Immature natural killer cell (primary cell): ENCODE measurements around the gene HCAR3. TPM values are rescaled to one million over a fixed set of nuclear protein-coding genes. Genes with fewer than 3 reads are reported as not detected.
A peak's percentile ranks its signal among the peaks of the same experiment; 100 is the strongest.
"Not testable (repeated sequence)": the region's sequence is repeated elsewhere in the genome, so short reads cannot be mapped to it uniquely, and the experiment has no call there.

Experiments
- DNase-seq, 3 donors: peaks; one replicate each; pipeline ENCODE4 v3.0.0; 2022; ENCODE audit warnings: mixed read lengths in 1 of 3
- H3K27ac Mint-ChIP-seq, 6 donors: one replicate each; pipeline ENCODE4 v1.8.0; 2020; ENCODE audit warnings: mixed read lengths in 6 of 6, mild to moderate bottlenecking in 5 of 6, inconsistent platforms in 4 of 6, moderate library complexity in 3 of 6
- H3K27me3 Mint-ChIP-seq, 3 donors: one replicate each; pipeline ENCODE4 v1.8.0; 2020 to 2021; ENCODE audit warnings: low read depth in 3 of 3, mild to moderate bottlenecking in 3 of 3, mixed read lengths in 3 of 3, moderate library complexity in 3 of 3, inconsistent platforms in 1 of 3
- H3K36me3 Mint-ChIP-seq, 3 donors: one replicate each; pipeline ENCODE4 v1.8.0; 2020; ENCODE audit warnings: mixed read lengths in 3 of 3, inconsistent platforms in 2 of 3, mild to moderate bottlenecking in 2 of 3
- H3K4me1 Mint-ChIP-seq, 2 donors: one replicate each; pipeline ENCODE4 v1.8.0; 2020; ENCODE audit warnings: inconsistent platforms in 2 of 2, mild to moderate bottlenecking in 2 of 2, mixed read lengths in 2 of 2, moderate library complexity in 1 of 2
- H3K4me3 Mint-ChIP-seq, 5 donors: one replicate each; pipeline ENCODE4 v1.8.0; 2020; ENCODE audit warnings: mild to moderate bottlenecking in 5 of 5, mixed read lengths in 5 of 5, inconsistent platforms in 3 of 5, moderate library complexity in 3 of 5
- H3K9me3 Mint-ChIP-seq, 6 donors: one replicate each; pipeline ENCODE4 v1.8.0; 2020; ENCODE audit warnings: mild to moderate bottlenecking in 6 of 6, mixed read lengths in 6 of 6, inconsistent platforms in 4 of 6, moderate library complexity in 3 of 6
- polyA plus RNA-seq, 3 donors: library from polyadenylated mRNA; unstranded; fragments of 300-500 nt; fragmentation: Illumina TruSeq; gene quantifications; one replicate each; pipeline ENCODE4 v1.2.3, GENCODE V29; 2021

The HCAR3 gene
- not detected for polyA plus RNA-seq

DNA sequence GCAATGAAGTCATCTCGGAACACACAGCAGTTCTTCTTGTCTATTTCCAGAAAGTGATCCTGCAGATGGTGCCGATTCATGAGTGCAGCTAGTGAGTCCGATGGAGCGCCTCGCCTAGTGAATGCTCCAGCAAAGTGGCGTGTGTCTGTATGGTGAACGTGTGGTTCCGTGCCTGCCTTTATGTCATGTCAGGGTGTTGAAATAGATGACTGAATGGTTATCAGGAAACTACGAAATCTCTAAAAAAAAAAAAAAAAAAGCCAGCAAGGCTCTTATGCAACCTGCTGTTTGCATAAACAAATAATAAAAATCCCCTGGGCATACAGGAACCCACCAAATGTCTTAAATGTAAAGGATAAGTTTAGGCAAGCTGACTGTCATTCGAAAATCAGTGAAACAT, at the start of gene HCAR3:
Gene HCAR3 (minus strand): TSS at position 154 of the 400 bp plus-strand sequence. CDS start 74 bp downstream, at position 80.
- not testable (repeated sequence) for H3K9me3 Mint-ChIP-seq, H3K36me3 Mint-ChIP-seq, H3K4me1 Mint-ChIP-seq, H3K27ac Mint-ChIP-seq, H3K4me3 Mint-ChIP-seq, DNase-seq, H3K27me3 Mint-ChIP-seq

DNA sequence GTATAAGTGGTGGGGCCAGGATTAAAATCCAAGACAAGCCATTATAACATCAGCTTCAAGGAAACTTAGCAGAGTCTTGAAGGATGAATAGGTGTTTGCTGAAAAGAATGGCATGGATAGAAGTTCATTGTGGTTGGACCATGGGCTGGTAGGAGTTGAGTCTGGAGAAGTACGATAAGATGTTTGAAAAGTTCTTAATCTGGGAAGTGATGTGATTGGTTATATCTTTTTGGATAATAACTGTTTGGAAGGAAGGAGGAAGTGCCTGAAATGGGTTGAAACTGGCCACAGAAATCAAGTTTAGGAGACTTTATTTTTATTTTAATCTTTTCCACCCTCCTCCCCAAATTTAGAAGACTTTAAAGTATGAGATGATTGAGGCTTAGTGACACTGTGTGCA, 41.0 kb upstream of the HCAR3 start:
- Mint-ChIP-seq H3K27ac (peak overlapping the region in 3 of 6 donors; percentile 10 to 60 (median 59)), H3K4me3 (no peak overlapping the region), H3K36me3 (peaks cover 29 to 40% (median 32%) of the 10 kb centered on the region in 3 donors), H3K27me3 (peaks cover 0 to 5% (median 3%) of the 10 kb centered on the region in 3 donors), H3K4me1 (peaks cover 28 to 54% of the 10 kb centered on the region in 2 donors), H3K9me3 (no peaks in the 10 kb centered on the region)
- no peak for DNase-seq

DNA sequence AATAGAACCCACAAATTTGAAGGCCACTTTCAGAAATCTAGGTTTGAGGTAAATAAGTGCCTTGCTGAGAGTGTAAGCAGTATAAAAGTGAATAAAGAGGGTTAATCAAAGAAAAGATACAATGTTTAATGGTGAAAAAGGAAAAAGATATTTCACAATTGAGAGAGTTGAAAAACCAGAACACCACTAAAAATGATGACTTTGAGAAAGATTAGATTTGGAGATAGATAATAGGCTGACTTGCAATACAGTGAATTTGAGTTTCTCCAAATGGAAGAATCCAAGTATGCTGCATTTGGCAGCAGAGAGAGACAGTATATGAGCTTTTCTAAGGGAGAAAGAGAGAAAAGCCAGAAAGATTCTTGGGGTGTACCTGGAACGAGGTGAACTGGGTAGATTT, 38.2 kb upstream of the HCAR3 start:
- Mint-ChIP-seq H3K27me3 (peaks cover 0 to 7% (median 5%) of the 10 kb centered on the region in 3 donors), H3K4me1 (peaks cover 35 to 61% of the 10 kb centered on the region in 2 donors), H3K27ac (peak overlapping the region in 4 of 6 donors; percentile 18 to 64 (median 36)), H3K36me3 (peaks cover 24 to 35% (median 28%) of the 10 kb centered on the region in 3 donors), H3K9me3 (no peaks in the 10 kb centered on the region), H3K4me3 (no peak overlapping the region)
- DNase-seq, result no peak

DNA sequence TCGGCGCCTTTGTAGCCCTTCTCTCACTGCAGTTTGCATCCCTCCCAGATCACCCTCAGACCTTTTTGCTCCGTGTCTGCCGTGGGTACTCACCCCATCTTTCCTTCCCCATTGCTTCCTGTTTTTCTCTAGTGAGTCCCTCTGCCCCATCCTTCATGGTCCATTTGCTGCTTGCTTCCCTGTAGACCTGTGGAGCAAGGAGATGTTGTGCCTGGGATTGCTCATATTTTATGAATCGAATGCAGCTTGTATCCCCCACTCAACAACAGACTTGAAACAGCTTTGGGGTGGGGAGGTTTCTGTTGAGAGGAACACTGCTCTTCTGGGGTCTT, 36.7 kb upstream of the HCAR3 start:
- peak overlapping the region; percentile 91 to 96 (median 96) for H3K27ac Mint-ChIP-seq
- peak in 1 of 3 donors; percentile 3 for DNase-seq
- H3K36me3 Mint-ChIP-seq, result peaks cover 24 to 35% (median 28%) of the 10 kb centered on the region in 3 donors
- peaks cover 0 to 7% (median 5%) of the 10 kb centered on the region in 3 donors for H3K27me3 Mint-ChIP-seq
- H3K4me3 Mint-ChIP-seq, result peak overlapping the region; percentile 93 to 98 (median 97)
- H3K9me3 Mint-ChIP-seq, result no peaks in the 10 kb centered on the region
- peaks cover 35 to 61% of the 10 kb centered on the region in 2 donors for H3K4me1 Mint-ChIP-seq

DNA sequence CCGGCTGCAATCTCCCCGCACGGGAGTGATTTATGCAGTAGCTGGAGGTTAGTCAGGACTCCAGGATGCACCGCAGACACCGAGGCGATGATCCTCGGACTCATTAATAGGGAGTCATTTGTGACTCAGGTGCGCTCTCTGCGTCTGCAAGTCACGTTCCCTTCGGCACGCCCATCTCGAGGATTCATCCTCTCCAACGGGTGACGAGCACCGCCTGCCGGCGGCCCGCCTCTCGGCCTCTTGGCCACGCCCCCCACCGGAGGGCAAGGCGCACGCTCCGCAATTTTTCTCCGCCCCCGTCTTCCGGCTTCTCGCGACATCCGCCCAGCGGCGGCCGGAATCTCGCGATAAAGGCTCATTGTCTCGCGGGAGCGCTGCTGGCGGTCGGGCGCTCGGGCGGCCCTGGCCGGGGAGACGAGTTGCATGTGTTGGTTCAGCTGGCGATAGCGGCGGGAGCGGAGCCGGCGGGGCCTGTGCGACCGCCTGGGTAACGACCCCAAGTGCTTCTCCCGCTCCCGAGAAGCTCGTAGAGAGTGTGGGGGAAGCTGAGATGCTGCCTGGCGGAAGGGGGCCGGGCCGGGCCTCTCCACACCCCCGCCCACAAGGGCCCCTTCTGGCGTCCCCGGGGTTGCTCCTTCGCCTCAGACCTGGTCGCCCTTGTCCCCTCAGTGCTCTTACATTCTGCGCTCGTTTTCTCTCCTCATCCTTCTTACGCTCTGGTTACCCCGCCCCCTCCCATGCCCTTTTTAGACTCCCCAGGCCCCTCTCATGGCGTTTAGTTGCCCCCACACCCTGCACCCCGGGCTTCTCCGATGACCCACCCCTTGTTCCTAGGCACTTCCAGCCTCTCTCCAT, 36.1 kb upstream of the HCAR3 start, which contains the start of gene DENR:
Gene DENR (plus strand): TSS at position 361 of the 855 bp plus-strand sequence. CDS start 878 bp downstream, outside the sequence.
- peak within 1 kb of the TSS; percentile 91 to 96 (median 96) for H3K27ac Mint-ChIP-seq
- H3K36me3 Mint-ChIP-seq, result peaks cover 22 to 33% (median 26%) of the 10 kb centered on the region in 3 donors
- H3K4me3 Mint-ChIP-seq, result peak within 1 kb of the TSS; percentile 93 to 98 (median 97)
- DNase-seq, result peak; percentile 99
- H3K27me3 Mint-ChIP-seq, result peaks cover 0 to 7% (median 5%) of the 10 kb centered on the region in 3 donors
- H3K9me3 Mint-ChIP-seq, result no peaks in the 10 kb centered on the region
- peaks cover 32 to 58% of the 10 kb centered on the region in 2 donors for H3K4me1 Mint-ChIP-seq

DNA sequence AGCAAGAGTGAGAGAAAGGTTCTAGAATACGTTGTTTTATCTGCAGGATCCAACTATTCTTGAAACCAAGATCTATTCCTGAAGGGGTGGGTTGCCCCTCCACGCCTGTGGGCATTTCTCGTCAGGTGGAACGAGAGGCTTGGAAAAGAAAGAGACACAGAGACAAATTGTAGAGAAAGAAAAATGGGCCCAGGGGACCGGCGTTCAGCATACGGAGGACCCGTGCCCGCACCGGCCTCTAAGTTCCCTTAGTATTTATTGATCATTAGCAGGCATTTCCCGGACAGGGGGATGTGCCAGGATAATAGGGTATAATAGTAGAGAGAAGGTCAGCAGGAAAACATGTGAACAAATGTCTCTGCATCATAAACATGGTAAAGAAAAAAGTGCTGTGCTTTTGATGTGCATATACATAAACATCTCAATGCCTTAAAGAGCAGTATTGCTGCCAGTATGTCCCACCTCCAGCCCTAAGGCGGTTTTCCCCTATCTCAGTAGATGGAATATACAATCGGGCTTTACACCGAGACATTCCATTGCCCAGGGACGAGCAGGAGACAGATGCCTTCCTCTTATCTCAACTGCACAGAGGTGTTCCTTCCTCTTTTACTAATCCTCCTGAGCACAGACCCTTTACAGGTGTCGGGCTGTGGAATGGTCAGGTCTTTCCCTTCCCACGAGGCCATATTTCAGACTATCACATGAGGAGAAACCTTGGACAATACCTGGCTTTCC, 34.3 kb upstream of the HCAR3 start:
- Mint-ChIP-seq H3K36me3 (peaks cover 12 to 19% (median 15%) of the 10 kb centered on the region in 3 donors), H3K4me3 (peak overlapping the region in 4 of 5 donors; percentile 66 to 98 (median 96)), H3K27ac (peak overlapping the region in 4 of 6 donors; percentile 36 to 84 (median 64)), H3K4me1 (peaks cover 26 to 41% of the 10 kb centered on the region in 2 donors)
- not testable (repeated sequence) for H3K27me3 Mint-ChIP-seq, DNase-seq, H3K9me3 Mint-ChIP-seq

DNA sequence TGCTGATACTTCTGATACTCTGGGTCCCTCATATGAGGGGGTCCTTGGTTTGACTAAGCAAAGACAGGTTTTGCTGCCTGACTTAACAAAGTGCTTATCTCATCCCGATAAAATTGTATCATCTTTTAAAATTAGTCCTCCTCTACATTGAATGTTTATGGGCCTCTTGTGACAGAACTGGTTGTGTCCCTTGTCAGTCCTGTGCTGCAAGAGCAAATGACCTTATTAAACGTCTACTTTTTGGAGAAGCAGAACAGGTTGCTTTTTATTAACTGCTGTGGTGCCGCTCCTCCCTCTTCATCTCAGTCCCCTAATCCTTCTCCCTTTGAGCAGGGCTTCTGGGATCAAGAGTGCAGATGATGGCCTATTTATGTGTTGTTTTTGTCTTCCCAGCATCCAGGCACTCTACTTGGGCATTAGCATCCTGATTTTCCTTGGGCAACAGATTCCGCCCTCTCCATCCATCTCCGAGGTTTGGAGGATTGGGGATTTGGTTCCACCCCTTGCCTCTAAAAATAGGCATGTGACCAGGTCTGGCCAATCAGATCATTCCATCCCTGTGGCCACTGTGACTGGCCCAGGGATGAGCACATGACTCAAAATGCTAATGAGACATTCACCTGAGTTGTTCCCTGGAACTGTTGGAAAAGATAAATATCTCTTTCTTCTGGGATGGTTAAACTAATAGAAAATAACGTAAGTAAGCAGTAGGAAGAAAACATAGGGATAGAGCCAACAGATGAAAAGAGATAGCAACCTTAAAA, 33.1 kb upstream of the HCAR3 start:
- no peak overlapping the region for H3K4me3 Mint-ChIP-seq
- H3K9me3 Mint-ChIP-seq, result no peaks in the 10 kb centered on the region
- peaks cover 0 to 7% (median 5%) of the 10 kb centered on the region in 3 donors for H3K27me3 Mint-ChIP-seq
- no peak overlapping the region for H3K27ac Mint-ChIP-seq
- peaks cover 6 to 11% (median 8%) of the 10 kb centered on the region in 3 donors for H3K36me3 Mint-ChIP-seq
- H3K4me1 Mint-ChIP-seq, result peaks cover 22 to 34% of the 10 kb centered on the region in 2 donors
- DNase-seq, result no peak

DNA sequence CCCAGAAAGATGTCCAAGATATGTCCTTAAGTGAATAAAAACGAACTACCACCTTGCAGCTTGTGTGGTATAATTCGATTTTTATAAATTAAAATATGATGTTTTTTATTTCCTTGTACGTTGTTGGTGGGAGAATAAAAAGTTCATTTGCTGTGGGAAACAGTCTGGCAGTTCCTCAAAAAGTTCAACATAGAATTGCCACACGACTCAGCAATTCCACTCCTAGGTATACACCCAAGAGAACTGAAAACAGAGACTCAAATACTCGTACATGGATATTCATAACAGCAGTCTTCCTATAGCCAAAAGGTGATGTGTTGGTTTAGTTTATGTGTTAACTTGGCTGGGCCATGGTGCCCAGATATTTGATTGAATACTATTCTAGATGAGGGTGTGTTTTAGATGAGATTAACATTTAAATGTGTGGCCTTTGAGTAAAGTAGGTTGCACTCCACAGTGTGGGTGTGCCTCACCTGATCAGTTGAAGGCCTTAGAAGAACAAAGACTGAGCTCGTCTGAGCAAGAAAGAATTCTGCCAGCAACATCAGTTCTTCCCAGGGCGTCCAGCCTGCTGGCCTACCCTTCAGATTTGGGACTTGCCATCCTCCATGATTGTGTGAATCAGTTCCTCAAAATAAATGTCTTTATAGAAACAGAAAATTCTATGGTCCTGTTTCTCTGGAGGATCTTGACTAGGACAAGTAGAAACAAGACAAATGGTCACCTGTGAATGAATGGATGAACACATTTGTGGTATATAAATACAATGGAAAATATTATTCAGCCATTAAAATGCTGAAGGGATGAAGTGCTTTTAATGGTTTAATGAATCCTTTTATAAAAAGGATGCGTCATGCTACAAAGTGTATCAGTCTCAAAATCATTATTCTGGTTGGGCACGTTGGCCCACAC, 30.9 kb upstream of the HCAR3 start:
- H3K4me3 Mint-ChIP-seq, result no peak overlapping the region
- H3K4me1 Mint-ChIP-seq, result peaks cover 8 to 12% of the 10 kb centered on the region in 2 donors
- H3K27me3 Mint-ChIP-seq, result peaks cover 0 to 3% (median 2%) of the 10 kb centered on the region in 3 donors
- DNase-seq, result no peak
- no peak overlapping the region for H3K27ac Mint-ChIP-seq
- H3K36me3 Mint-ChIP-seq, result no peaks in the 10 kb centered on the region
- no peaks in the 10 kb centered on the region for H3K9me3 Mint-ChIP-seq

DNA sequence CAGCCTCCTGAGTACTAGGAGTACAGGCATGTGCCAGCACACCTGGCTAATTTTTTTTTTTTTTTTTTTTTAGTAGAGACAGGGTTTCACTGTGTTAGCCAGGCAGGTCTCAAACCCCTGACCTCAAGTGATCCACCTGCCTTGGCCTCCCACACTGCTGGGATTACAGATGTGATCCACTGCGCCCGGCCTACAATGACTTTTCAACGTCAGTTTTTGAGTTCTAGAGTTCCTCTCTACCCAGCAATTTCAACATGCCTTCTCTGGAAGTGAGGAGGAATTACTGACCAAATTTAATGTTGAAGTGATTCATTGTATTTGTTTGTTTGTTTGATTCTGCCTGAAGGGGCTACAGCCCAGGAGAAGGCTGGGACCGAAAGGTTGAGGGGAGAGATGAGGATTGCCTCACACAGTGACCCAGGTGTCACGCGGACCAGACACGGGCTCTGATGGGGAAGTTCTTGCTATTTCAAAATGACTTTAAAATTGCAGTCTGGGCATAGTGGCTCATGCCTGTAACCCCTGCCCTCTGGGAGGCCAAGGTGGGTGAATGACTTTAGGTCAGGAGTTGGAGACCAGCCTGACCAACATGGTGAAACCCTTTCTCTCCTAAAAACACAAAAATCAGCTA, 27.4 kb upstream of the HCAR3 start:
- H3K36me3 Mint-ChIP-seq, result no peaks in the 10 kb centered on the region
- H3K27ac Mint-ChIP-seq, result no peak overlapping the region
- H3K4me3 Mint-ChIP-seq, result no peak overlapping the region
- H3K27me3 Mint-ChIP-seq, result peaks cover 0 to 4% (median 2%) of the 10 kb centered on the region in 3 donors
- DNase-seq, result no peak
- no peaks in the 10 kb centered on the region for H3K4me1 Mint-ChIP-seq
- H3K9me3 Mint-ChIP-seq, result no peaks in the 10 kb centered on the region

DNA sequence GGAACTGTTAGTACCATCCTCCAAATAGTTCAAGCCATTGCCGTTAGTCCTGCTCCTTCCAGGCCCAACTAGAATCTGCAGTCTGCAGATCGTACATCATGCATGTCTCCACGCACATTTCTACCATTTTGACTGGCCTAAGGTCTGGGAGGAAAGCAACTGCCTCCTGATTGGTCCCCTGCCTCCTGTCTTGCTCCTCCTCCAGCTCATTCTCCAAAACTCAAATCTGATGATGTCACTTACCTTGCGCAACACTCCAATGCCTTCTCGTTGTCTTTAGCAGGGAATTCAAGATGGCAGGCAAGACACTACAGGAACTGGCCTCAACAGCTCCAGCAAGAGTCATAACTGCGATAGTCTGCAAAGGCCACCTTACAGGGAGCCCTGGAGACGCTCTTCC, 23.7 kb upstream of the HCAR3 start:
- H3K4me1 Mint-ChIP-seq, result no peaks in the 10 kb centered on the region
- no peaks in the 10 kb centered on the region for H3K36me3 Mint-ChIP-seq
- no peak for DNase-seq
- H3K27me3 Mint-ChIP-seq, result peaks cover 3 to 4% (median 3%) of the 10 kb centered on the region in 3 donors
- H3K4me3 Mint-ChIP-seq, result no peak overlapping the region
- H3K27ac Mint-ChIP-seq, result peak overlapping the region in 1 of 6 donors; percentile 73
- no peaks in the 10 kb centered on the region for H3K9me3 Mint-ChIP-seq

DNA sequence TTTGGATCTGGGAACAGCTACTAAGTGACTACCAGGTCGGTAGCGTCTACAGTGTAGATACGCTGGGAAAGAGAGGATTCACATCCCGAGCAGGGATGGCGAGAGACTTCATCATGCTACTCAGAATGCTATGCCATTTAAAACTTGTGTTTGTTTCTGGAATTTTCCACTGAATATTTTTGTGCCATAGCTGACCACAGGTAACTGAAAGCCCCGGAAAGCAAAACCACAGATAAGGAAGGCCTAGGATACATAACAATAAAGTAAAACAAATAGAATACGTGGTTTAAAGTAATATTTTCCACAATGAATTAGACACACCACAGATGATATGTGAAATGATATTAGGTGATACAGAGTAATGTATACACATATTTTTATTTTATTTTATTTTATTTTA, 22.0 kb upstream of the HCAR3 start:
- H3K9me3 Mint-ChIP-seq, result no peaks in the 10 kb centered on the region
- no peaks in the 10 kb centered on the region for H3K36me3 Mint-ChIP-seq
- H3K27ac Mint-ChIP-seq, result no peak overlapping the region
- H3K4me3 Mint-ChIP-seq, result no peak overlapping the region
- H3K27me3 Mint-ChIP-seq, result peaks cover 3 to 8% (median 3%) of the 10 kb centered on the region in 3 donors
- no peaks in the 10 kb centered on the region for H3K4me1 Mint-ChIP-seq
- no peak for DNase-seq

DNA sequence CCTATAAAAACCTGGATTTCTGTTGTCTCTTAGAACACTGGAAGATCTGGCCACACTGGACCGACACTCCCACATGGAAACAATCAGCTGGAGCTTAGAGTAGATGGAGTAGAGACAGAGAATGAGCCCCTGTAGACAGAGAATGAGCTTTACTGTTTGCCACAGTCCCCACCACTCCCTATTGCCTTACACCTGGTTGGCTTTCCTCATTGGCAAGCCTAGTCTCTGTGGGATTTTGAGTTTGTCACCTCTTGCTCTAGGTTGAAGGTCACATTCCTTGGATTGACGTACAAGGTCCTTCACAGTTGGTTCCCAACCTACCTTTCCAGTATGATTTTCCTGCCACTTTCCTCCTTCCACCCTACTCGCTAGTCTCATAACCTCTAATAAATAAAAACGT, 16.0 kb upstream of the HCAR3 start:
- Mint-ChIP-seq H3K27me3 (peaks cover 3 to 6% (median 5%) of the 10 kb centered on the region in 3 donors), H3K4me3 (no peak overlapping the region), H3K9me3 (no peaks in the 10 kb centered on the region), H3K27ac (no peak overlapping the region), H3K4me1 (peaks cover 0 to 2% of the 10 kb centered on the region in 2 donors), H3K36me3 (no peaks in the 10 kb centered on the region)
- no peak for DNase-seq
